Activated CD8-positive, alpha-beta memory T cell treated with anti-CD3 and anti-CD28 coated beads, Interleukin-2, amount 50 U/mL, for 1 hour (primary cell): Measurements from ENCODE around the gene ANO8.

ENCODE experiments used
- DNase-seq: peaks from one replicate; pipeline ENCODE4 v3.0.0-alpha.2; 2020; ENCODE audit errors: extremely low read depth

The ANO8 gene

DNA sequence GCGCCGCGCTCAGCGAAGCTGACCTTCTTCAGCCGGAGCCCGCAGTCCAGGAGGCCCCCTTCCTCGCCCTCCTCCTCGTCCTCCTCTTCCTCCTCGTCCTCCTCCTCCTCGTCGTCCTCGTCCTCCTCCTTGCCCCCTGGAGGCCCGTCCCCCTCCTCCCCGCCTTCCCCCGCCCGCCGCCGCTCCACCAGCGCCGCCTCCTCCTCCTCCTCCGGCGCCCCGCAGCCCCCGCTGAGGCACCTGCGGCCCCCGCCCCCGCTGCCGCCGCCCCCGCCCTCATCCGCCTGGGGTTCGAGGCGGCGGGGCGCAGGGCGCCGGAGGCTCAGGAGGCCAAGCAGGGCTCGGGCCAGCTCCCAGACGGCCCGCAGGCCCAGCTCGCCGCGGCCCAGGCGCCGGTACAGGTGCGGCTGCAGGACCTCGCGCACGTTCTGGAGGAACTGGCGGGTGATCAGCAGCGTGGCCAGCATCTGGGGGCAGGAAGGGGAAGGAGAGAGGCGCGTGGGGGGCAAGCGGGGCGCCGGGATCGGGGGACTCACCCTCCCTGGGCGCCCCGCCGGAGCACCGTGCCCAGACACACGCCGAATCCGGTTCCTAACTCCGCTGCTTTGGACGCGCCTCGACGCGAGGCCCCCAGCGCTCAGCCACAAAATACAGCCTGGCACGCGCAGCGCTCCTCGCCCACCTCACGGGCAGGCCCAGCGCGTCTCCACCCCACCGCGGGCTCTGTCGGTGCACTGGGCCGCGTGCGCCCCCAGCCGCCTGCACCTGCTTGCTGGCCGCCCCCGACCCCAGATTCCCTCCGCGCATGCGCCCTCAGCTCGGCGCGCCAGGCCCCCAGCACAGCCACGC is 5.9 kb downstream of the ANO8 start:
- no peak for DNase-seq

DNA sequence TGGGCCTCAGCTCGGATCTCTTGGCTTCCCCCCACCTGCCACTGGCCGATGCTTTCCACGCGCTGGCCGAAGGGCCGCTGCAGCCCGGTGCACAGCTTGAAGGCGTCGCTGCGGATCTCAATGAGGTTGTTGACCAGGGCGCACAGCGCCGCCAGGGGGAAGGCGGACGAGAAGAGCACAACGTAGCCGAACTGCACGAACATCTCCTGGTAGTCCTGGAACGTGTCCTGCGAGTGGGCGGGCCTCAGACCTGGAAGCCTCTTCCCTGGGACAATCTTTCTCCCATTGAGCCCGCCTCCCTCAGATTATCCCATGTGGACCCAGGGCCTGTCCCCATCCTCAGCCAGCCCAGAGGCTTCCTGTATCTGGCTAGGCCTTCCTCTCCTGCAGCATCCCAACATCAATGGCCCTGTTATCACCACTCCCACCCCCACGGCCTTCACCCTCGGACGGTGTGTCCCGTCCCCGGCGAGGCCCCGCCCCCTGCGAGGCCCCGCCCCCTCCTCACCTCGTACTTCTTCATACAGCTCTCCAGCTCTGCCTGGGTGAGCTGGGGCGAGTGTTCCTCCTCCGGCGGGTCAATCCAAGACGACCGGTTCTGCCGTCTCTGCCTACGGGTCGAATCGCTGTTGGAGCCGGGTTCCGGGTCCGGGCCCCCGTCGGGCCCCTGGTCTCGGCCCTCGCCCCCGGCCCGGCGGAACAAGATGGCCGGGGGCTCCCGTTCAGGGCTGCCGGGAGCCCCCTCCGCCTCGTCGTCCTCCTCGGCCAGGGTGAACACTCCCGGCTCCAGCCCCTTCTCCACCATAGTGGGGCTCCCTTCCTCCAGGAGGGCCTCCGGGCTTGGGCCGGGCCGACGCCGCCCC is 6.8 kb downstream of the ANO8 start:
- no peak for DNase-seq

DNA sequence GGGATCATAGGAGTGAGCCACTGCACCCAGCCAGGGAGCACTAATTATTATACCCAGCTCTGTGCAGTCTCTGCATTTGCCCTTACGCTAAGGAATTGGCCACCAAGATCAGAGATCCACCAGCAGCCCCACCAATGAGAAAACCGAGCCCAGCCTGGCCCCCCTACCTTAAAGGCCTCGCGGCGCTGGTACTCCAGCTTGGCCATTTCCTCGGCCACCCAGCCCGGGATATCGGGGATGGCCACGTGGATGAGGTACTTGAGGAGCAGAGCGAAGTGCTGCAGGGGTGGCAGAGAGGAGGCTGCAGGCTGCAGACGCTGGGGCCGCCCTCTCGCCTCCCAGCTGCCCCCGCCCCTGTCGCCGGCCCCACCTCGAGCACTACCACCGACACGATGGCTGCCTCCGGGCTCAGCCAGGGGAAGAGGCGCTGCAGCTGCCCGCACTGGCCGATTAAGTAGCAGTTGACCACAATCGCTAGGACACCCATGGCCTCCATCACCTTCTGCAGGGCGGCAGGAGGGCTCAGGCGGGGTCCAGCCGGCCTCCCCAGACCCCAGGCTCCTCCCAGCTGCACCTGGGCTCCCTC is 7.5 kb downstream of the ANO8 start:
- DNase-seq: no peak

DNA sequence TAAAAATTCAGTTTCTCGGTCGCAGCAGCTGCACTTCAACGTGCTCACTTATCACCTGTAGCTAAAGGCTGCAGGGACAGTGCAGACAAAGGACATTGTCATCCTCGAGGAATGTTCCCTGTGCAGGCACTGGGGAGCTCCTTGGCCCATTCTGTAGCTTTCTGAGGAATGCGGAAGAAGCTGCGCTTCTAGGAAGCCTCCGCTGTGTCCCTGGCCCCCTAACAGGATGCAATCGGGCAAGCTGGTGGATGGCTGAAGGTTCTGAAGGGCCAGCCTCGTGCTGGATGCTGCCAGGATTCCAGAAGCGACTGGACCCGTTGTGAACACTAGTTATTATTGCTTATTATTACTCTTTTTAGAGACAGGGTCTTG is 8.1 kb downstream of the ANO8 start:
- DNase-seq: no peak

DNA sequence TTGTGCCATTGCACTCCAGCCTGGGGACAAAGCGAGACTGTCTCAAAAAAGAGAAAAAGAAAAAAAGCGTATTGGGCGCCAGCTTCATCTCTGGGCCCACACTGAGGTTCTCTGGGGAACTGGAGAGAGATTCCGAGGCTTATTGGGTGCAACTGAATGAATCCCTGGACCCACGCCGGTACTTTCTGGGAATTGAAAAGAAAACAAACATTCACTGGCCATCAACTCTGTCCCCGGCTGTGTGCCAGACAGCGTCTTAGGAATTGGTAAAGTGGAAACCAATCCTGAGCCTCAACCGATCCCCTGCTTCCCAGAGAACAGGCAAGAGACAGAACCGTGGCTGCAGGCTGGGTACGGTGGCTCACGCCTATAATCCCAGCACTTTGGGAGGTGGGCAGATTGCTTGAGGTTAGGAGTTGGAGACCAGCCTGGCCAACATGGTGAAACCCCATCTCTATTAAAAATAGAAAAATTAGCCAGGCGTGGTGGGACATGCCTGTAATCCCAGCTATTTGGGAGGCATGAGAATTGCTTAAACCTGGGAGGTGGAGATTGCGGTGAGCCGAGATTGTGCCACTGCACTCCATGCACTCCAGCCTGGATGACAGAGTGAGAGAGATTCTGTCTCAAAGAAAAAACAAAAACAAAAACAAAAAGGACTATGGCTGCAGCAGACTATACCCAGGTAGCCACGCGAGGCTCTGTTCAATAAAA is 8.6 kb downstream of the ANO8 start:
- DNase-seq: no peak

DNA sequence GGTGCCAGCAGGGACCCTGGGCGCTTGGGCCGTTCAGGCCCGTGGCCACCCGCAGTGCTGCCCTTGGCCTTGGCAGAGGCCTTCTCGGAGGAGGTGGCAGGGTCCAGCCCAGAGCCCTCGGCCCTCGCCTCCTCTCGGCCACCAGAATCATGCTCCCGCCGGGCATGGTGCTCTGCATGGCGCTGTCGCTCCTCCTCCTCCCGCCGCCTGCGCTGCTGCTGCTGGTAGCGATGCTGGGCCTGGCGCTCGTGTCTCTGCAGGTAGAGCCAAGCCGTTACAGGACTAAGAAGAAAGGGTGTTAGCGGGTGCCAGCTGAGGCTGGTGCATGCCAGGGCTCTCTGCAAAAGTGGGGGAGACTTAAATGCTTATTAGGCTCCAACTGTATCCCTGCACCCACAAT is 9.5 kb downstream of the ANO8 start:
- DNase-seq: no peak

DNA sequence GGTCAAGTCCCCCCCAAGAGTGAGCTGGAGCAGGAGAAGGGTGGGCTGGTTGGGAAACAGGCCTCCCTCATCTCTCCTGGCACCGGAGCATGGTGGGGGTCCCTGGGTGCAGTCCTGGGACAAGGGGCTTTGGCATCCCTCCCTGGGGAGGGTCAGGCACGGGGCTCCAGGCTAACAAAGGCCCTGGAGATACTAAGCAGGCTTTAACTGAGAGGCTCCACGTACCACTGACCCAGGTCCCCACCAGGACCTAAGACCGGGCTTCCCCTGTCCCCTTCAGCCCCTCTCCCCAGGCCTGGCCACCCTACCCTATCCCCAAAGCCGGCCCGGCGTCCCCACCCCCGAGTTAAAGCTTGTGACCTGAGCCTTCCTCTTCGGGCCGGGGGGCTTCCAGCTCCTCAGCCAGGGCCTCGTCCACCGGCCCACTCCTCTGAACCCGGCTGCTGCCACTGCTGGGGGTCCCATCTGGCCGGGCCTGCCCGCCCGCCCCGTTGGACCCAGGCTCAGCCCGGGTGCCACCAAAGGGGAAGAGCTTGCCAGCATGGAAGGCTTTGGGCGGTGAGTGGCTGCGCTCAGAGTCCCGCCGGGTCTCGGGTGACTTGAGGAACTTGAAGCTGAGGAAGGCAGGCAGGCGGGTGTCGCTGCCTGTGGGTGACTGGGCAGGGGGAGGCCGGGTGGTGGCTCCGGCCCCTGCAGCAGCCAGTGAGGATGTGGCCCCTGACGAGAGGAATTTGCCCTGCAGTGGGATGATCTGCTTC is 10.1 kb downstream of the ANO8 start:
- no peak for DNase-seq

DNA sequence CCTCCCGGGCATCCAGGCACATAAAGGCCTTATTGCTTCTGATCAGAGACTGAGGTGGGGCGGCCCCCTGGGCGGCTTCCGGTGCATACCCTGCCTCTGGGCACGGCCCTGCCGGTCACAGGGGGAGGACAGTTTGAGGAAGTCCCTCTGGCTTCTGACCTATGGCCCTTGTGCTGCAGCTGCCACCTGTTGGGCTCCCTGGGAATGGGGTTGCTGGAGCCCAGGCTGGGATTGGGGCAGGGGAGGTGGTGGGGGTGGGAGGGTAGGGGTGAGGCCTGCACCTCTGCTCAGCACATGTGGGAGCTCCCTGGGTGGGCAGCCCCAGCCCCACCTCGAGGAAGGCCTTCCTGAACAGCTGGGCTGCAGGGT is 10.7 kb downstream of the ANO8 start:
- DNase-seq: no peak

DNA sequence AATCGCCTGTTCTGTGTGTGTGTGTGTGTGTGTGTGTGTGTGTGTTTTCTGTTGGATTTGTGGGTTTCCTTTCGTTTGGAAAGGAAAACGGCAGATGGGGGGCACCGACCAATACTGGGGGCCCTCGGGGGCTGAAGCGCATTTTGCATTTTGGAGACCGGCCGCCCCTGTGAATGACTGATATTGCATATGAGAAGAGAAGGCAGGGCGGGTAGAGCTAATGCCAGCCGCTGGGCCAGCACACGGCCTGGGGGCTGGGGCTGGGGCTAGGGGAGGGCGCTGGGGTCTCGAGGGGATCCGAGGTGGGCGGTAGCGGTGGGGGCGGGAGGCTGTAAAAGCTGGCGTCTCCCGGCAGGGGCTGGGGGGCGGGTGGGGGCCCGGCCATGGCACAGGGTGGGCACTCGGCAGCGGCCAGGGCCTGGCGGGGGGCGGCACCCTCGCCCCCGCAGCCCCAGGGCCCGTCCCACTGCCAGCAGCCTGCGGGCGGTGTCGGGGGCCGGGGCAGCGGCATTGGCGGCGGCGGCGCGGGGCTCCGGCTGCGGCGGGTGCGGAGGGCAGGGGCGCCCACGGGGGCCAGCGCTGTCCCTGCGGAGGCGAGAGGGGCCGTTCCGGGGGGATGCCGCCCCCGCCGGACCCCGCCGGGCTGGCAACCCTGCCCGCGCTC is 11.2 kb downstream of the ANO8 start:
- DNase-seq: no peak

DNA sequence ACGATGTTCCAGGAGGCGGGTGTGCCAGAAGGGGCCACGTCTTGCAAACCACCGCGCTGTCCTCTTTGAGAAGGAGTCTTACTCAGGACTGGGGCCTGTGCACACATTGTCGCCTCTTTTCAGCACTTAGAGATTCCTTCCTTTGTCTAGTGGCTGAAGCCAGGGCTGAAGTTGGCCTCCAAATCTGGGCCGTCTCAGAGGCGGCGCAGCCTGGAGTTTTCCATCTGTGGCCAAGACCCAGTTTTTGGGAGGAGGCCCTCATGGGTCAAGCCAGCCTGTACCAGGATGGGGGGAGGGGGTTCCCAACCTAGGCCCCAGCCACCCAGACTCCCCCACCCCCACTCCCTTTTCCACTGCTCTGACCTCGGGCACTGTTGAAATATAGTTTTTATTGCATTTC is 11.8 kb downstream of the ANO8 start:
- DNase-seq: no peak

DNA sequence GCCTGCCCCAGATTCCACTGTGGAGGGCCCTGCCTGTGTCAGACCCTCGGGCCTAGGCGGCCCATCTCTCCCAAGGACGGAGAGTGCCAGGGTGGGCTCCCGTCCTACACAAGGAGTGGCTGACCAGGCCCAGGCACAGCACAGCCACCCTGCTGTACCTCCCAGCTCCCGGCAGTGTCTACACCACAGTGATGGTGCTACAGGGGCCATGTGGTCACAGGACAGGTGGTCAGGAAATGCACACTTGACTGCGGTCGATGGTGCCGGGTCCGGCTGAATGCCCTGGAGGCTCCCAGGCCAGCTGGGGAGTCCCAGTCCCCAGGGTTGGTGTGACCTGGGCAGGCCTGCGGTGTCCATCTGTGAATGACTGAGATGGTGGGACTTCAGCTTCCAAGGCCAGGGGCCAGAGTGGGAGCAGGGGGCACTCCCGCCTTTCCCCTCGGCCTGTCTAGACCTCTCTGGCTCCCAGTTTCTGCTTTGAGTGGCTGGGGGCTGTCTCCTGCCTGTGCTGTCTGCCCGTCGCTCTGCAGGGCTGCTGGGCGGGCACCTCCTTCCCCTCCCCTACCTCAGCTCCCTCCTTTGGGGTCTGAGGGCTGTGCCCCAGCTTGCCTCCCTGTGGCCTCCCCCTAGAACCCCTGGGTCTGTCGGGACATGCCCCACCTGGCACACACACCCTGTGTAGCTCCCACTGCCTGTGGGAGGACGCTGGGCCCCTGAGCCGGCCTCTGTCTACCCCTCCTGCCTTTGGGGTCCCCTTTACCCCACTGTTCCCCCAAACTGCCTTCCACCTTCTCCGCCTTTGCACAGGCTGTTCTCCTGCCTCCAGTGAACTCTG is 12.8 kb downstream of the ANO8 start:
- DNase-seq: no peak

DNA sequence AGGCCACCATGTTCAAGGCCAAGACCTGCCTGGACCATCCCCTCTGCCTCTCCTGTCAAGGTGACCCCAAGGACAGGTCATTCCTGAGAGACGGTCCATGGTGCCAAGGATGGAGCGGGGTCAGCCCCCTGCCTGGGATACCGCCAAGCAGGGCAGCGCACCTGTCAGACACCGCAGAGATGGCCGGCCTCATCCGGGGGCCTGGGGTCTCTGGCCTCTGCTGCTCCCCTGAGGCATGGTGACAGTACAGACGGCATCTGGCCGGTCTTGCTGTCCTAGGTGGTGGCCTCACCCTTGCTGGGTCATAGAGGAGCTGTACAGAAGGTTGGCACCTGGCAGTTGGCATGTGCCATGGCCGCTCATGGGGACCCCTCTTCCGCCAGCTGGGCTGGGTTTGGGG is 14.2 kb downstream of the ANO8 start:
- no peak for DNase-seq

DNA sequence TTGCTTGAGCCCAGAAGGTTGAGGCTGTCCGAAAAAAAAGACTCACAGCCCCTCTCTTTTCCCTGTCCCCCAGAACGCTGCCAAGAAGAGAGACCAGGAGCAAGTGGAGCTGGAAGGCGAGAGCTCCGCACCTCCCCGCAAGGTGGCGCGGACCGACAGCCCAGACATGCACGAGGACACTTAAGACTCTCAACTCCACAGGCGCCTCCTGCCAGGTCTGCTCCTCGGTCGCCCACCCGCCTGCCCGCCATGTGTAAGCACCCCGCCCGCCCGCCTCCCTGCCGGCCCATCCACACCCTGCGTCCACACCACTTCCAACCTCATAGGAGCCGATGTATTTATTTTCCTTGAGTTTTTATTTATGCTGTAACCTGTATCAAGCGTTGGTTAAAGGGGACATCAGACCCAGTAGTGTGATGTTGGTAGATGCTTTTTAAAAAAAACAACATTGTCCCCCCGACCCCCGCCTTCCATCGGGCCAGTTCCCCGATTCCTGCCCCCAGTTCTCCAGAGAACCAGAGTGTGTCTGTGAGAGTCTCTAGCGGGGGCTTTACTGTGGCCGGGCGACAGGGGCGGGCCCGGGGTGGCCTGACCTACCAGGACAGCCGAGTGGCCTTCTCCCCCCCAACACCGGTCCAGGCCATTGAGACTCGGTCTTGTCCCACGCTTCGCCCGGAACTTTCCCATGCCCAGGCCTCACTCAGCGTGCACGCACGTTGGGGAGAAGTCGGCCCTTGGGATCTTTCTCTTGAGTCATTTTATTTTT is 15.0 kb downstream of the ANO8 start:
- DNase-seq: no peak

DNA sequence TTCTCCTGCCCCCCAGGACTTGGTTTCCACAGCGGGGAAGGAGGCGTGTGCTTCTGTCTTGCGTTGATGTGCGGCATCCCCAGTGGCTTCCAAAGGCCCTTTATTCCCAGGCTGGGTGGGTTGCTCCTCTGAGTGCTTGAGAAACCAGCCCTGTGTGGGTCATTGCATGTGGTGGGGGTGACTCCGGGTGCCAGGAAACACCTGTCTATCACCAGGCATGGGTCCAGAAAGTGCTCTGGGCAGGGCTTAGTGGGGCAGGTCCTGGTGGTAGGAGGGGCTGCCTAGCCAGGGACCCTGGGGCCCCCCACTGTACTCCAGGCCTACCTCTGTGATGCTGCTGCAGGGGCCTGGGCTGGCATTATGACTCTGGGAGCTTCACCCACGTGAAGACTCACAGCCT is 15.7 kb downstream of the ANO8 start:
- DNase-seq: no peak

DNA sequence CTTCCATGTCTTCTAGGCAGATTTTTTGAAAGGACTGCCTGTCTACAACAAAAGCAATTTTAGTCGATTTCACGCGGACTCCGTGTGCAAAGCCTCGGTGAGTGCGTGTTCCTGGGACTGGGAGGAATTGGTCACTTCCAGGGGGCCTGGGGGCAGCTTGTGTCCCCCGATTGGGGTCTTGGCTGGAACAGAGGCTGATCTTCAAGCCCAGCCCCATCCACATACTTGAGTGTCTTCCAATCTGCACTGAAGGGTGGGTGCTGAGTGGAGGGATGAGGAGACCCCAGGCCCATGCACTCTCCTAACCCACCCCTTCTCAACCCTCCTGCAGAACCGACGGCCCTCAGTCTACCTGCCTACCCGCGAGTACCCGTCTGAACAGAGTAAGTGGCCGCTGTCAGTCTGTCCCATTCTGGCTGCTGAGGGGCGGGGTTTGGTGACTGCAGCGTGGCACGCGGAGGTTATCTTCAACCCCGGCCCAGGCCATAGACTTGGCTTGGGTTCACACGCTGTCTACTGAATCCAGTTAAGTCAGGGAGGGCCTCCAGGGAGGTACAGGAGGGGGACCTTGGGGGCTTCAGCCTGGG is 20.6 kb downstream of the ANO8 start:
- no peak for DNase-seq

DNA sequence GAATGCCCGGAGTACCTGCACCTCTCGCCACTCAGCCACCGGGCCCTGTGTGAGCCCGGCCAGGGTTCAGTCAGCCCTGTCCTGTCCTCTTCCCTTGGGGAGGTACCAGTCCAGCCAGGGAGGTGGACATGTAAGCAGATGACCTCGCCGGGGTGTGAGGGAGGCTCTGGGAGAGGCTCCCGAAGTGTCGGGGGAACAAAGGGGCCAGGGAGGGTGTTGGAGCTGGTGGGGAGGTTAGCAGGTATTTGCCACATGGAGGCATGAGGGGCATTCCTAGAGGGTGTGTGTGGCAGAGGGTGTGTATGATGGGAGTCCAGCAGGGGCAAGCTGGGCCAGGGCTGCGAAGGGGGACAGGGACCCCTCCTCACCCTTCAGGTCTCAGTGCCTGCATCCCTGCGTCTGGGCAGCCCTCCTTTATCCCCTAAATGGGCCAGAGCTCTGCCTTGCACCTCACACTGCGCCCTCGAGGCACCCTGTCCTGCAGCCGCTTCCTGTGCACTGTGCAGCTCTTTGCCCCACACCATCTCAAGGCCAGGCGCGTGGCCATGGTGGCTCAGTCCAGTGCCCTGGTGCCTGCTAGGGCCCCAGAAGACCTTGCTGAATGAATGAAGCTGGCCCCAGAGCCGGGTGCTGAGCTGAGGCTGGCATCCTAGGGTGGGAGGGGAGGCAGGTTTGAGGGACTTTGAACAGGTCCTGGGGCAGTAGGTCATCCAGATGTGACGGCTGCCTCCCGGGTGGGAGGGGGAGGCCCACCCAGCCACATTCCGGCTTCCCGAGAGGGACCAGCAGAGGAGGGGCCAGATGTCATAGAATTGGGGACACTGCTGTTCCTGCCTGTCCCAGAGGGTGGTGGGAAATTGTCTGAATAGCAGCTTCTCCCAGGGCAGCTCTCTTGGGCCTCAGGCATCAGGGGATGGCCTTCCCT is 22.2 kb downstream of the ANO8 start:
- no peak for DNase-seq

DNA sequence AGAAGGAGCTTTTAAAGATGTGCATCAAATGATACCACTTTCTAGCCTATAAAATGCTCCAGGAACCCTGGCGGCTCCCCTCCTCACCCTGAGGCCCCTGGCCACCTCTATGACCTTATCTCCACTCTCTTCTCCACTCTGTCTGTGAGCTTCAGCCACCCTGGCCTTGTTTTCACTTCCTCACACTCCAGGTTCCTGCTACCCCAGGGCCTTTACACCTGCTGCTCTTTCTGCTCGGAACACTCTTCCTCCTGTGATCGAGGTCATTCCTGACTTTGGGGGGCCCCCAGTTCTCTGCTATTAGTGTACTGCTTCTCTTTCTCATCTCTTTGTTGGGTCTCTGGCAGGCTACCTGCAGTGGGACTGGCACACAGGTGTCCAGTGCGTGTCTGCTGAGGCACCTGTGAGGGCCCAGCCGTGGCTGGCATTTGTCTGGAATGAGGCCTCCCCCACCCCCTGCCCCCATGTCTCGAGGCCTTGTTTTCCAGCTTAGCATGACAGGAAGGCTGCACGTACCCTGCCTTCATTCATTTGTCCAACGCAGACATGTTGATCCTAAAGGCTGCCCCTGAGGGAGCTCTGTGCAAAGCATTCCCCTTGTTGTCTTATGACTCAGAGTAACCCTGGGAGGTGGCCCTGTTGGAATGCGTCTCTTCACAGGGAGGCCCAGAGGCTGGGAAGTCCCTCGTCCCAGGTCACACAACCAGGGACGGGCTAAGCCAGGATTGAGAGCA is 23.0 kb downstream of the ANO8 start:
- DNase-seq: no peak
